ENCODE results near the gene AMBP. TPM values are rescaled to one million over a fixed set of nuclear protein-coding genes. Genes with fewer than 3 reads are reported as not detected.

AMBP gene
- total RNA-seq, 1 experiment from 2014 or later, result 0.26 TPM

DNA sequence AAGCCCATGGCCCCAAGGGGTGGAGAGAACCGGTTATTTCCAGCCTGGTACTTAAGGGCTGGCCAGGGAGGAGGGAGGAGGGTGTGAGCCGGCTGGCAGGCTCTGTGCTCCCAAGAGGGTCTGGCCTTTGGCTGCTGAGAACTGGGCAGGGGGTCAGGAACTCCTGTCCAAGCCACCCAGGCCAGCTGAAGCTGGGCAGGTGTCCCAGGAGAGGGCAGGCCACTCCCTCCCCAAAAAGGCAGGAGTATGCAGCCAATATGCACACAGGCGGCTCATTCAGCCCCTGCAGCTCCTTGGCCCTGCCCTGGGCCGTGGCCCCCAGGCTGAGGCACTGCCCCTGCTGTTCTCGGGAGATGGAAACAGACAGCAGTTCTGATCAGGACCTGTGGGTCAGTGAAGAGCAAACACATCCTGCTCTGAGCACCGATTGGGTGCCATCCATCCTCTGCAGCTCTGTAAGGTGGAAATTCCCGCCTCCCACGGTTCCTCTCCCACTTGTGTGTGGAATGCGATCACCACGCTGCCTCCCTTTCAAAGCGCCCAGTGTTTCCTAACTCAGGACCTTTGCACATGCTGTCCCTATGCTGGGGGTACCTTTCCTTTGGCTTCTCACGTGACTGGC lies 38.1 kb upstream of the AMBP start:
- H3K36me3 ChIP-seq, result no peaks in the 10 kb centered on the region
- no peaks in the 10 kb centered on the region for H3K9me3 ChIP-seq
- DNase-seq, result no peak
- H3K27me3 ChIP-seq, result no peaks in the 10 kb centered on the region
- no peak overlapping the region for H3K4me3 ChIP-seq

DNA sequence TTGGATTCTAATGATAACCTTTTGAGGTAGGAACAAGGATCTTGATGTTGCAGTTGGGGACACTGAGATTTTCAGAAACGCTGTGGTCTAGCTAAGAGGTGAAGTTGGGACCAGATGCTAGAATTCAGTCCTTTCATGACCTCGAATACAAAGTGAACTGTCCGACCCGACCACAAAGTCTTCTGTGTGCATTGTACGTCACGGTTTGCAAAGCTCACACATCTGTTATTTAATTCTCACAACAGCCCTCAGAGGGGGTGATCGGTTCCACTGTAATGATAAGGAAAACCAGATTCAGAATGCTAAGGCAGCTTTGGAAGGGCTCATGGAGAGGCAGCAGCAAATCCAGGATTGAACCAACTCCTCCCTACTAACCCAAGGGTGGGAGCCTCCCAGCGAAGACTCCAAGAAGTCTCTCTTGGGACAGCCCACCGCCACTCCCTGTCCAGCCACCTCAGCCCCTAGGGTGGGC lies 37.6 kb upstream of the AMBP start:
- no peak for DNase-seq
- no peaks in the 10 kb centered on the region for H3K27me3 ChIP-seq

GRCh38 chr9:114114364-114114763 lies 36.3 kb upstream of the AMBP start:
- H3K36me3 ChIP-seq, result no peaks in the 10 kb centered on the region
- H3K27me3 ChIP-seq, result no peaks in the 10 kb centered on the region
- H3K9me3 ChIP-seq, result no peaks in the 10 kb centered on the region
- H3K4me3 ChIP-seq, result no peak overlapping the region
- DNase-seq, result no peak

More for the DNA sequence above, 37.6 kb upstream of the AMBP start:
- Histone ChIP-seq H3K9me3 (no peaks in the 10 kb centered on the region), H3K36me3 (no peaks in the 10 kb centered on the region), H3K4me3 (no peak overlapping the region)

GRCh38 chr9:114112778-114113584 lies 34.9 kb upstream of the AMBP start:
- Histone ChIP-seq H3K4me3 (no peak overlapping the region), H3K36me3 (no peaks in the 10 kb centered on the region), H3K9me3 (no peaks in the 10 kb centered on the region), H3K27me3 (no peaks in the 10 kb centered on the region)
- no peak for DNase-seq

DNA sequence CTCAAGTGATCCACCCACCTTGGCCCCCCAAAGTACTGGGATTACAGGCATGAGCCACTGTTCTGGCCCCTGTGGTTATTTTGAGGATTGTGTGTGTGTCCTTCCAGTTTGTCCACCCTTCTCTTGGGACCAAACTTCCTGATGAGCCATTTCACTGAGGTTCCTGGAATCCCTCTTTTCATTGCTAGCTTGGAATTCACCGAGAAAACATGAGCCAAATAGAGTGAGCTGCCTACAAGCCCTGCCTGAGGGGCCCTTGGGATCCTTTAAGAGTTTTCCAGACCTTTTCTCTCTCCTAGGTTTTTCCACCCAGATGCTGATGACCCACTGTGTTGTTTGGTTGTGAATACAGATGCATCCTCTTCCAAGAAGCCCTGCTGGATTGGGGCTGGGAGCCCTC lies 34.2 kb upstream of the AMBP start:
- H3K9me3 ChIP-seq, result no peaks in the 10 kb centered on the region
- no peaks in the 10 kb centered on the region for H3K36me3 ChIP-seq
- no peak overlapping the region for H3K4me3 ChIP-seq
- DNase-seq, result no peak
- no peaks in the 10 kb centered on the region for H3K27me3 ChIP-seq

- peaks cover 3% of the 10 kb centered on the region; the same call in 1 of the 2 replicates for H3K27me3 ChIP-seq
- H3K9me3 ChIP-seq, result no peaks in the 10 kb centered on the region
- no peak for DNase-seq
- H3K4me3 ChIP-seq, result no peak overlapping the region
- no peaks in the 10 kb centered on the region for H3K36me3 ChIP-seq
These were observed 32.1 kb upstream of the AMBP start for GRCh38 chr9:114110180-114110579.

DNA sequence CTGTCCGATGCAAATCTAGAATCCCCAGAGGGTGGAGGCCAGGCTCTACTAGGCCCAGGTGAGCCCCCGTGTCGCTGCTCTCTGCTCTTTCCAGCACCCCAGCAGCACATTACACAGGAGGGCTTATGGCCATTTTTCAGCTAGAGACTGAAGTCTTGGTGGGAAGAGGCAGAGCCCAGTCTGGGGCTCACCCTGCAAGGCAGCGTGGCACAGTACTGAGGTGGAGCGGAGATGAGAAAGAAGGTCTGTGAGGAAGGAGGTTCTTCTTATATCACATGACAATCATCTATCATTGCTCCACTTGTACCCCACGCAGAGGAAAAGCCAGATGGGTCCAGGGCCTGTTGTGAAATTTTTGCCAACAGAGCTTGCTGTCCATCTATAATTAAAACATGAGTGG lies 31.0 kb upstream of the AMBP start:
- peaks cover 4% of the 10 kb centered on the region; the same call in 1 of the 2 replicates for H3K27me3 ChIP-seq
- DNase-seq, result no peak
- no peak overlapping the region for H3K4me3 ChIP-seq
- no peaks in the 10 kb centered on the region for H3K36me3 ChIP-seq
- H3K9me3 ChIP-seq, result no peaks in the 10 kb centered on the region

DNA sequence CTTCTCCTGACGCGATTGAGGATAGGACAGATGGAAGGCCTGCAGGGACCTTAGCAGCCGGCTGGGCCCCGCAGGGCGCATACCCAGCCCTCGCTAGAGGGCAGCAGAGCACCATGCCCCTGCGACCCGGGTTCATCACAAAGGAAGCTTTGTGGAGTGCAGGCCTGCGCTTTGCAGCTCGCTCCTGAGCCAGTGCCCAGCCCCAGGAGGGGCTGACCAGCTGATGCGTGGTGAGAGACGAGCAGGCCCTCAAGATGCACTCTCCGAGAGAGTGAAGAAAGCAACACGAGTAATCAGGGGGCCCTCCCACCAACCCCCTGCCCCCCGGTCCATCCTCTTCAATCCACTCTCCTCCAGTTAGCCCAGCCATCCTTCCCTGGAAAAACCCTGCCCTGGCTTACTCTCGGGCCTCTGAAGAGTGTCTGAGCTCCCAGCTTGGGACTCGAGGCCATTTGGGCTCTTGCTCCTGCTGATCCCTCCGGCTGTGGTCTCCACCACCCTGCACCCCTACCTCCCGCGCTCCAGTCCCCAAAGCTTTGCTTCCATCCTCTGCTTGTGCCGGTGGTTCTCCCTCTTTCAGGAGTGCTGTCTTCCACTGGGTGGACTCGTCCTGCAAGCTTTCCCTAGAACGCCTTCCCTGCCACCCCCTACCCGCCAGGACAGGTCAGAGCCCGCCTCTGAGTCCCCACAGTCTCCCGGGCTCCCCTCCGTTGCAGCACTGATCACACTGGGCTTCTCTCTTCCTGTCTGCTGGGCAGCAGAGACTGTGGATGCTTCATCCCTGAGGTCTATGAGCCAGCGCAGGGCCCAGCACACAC lies 30.1 kb upstream of the AMBP start:
- Histone ChIP-seq H3K27me3 (peaks cover 4% of the 10 kb centered on the region; the same call in 1 of the 2 replicates), H3K9me3 (no peaks in the 10 kb centered on the region), H3K4me3 (no peak overlapping the region), H3K36me3 (no peaks in the 10 kb centered on the region)
- peak; percentile 59 for DNase-seq

- Histone ChIP-seq H3K36me3 (no peaks in the 10 kb centered on the region), H3K9me3 (peaks cover 5% of the 10 kb centered on the region), H3K4me3 (no peak overlapping the region), H3K27me3 (peaks cover 4% of the 10 kb centered on the region; the same call in 1 of the 2 replicates)
- no peak for DNase-seq
These were observed 29.3 kb upstream of the AMBP start for GRCh38 chr9:114107286-114108001.

DNA sequence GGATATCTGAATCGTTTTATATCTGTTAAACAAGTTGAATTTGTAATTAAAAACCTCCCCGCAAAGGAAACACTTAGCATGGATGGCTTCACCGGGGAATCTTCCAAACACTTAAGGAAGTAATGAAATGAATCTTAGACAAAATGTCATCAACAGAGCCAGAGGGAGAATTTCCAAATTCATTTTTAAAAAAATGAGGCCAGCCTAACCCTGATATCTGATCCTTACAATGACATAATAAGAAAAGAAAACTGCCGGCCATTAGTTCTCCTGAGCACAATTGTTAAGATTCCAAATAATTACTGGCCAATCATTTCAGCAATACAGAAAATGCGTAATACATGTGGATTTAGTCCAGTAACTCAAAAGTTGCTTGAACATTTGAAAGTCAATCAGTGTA lies 27.1 kb upstream of the AMBP start:
- Histone ChIP-seq H3K36me3 (no peaks in the 10 kb centered on the region), H3K9me3 (peaks cover 6% of the 10 kb centered on the region), H3K4me3 (no peak overlapping the region), H3K27me3 (peaks cover 4% of the 10 kb centered on the region; the same call in 1 of the 2 replicates)
- no peak for DNase-seq

- Histone ChIP-seq H3K27me3 (peaks cover 4% of the 10 kb centered on the region; the same call in 1 of the 2 replicates), H3K9me3 (peaks cover 6% of the 10 kb centered on the region), H3K36me3 (no peaks in the 10 kb centered on the region), H3K4me3 (no peak overlapping the region)
- no peak for DNase-seq
These were observed 24.4 kb upstream of the AMBP start for GRCh38 chr9:114102484-114102883.

DNA sequence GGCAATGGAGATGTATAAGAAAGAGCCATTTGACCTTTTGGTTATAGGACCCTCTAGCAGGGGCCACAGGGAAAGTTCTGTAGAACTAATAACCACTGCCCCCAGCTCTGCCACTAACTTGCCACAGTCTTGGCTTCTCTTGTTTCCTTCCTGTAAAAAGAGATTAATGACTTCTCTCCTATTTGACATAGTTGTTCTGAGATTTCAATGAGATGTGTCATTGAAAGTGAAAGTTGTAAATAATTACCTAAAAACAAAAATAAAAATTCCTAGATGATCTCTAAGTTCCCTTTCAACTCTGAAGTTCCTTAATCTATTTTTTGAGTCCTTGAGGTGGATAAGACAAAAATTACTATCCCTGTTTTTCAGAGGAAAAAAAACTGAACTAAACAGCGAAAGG lies 22.4 kb upstream of the AMBP start:
- Histone ChIP-seq H3K4me3 (no peak overlapping the region), H3K27me3 (peaks cover 4% of the 10 kb centered on the region; the same call in 1 of the 2 replicates), H3K9me3 (peaks cover 6% of the 10 kb centered on the region), H3K36me3 (no peaks in the 10 kb centered on the region)
- no peak for DNase-seq

- DNase-seq, result no peak
- Histone ChIP-seq H3K9me3 (peaks cover 6% of the 10 kb centered on the region), H3K27me3 (no peaks in the 10 kb centered on the region), H3K4me3 (no peak overlapping the region), H3K36me3 (no peaks in the 10 kb centered on the region)
These were observed 21.7 kb upstream of the AMBP start for GRCh38 chr9:114099669-114100270.

DNA sequence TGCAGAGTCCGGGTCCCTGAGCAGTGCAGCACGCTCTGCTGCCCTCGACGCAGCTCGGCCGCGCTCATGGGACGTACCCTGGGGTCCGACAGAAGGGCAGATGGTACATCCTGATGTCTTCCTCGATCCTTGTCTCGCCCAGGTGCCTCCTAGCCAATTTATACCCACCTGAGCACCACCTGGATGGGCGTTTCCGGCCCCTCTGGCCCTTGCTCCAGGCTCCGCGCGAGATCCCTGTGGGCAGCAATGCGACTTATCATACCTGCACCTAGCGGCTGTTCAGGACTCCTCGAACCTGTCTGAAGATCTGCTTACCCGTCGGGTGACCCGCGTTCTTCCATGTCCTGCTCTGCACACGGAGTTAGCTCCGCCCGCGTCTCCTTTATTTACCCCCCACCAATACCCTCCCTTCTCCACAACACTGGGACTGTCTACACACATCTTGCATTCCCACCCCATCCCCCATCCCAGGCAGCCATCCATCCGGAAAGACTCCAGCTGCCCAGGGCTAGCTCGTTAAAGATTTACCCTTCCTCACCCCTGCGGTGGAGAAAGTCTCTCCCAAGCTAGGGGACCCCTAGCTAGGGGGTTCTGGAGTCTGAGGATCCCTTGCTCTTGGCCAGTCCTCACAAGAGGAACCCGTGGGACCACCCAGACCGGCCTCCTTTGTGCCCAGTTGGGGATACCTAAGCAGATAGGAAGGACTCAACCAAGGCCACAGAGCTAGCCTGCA lies 21.0 kb upstream of the AMBP start, which contains the start of gene KIF12:
TSS of gene KIF12 (minus strand) at position 357 of the 733 bp plus-strand sequence. CDS start at position 341, 16 bp downstream.
- no peak for DNase-seq
- H3K4me3 ChIP-seq, result peak within 1 kb of the TSS; percentile 16; the same call in 1 of the 2 replicates
- H3K27me3 ChIP-seq, result no peaks in the 10 kb centered on the region

More for the DNA sequence above, 21.0 kb upstream of the AMBP start, which contains the start of gene KIF12:
- no peaks in the 10 kb centered on the region for H3K36me3 ChIP-seq
- H3K9me3 ChIP-seq, result peaks cover 6% of the 10 kb centered on the region

Data from MG63 (cell line).